HG03103 (cell line): ENCODE measurements around the gene CYYR1.

Source experiments
- ATAC-seq: cut with Tn5 transposase; IDR thresholded peaks from one replicate; pipeline ENCODE4 v1.9.1; 2021; ENCODE audit warnings: low read depth; ENCODE audit not compliant: unreplicated experiment

The CYYR1 gene

GRCh38 chr21:26554365-26554764 lies 18.7 kb downstream of the CYYR1 start:
- no peak for ATAC-seq

- no peak for ATAC-seq
Measured at GRCh38 chr21:26553898-26554297, 19.2 kb downstream of the CYYR1 start.

GRCh38 chr21:26550326-26550725 lies 22.8 kb downstream of the CYYR1 start:
- no peak for ATAC-seq

GRCh38 chr21:26546446-26547097 lies 26.5 kb downstream of the CYYR1 start:
- ATAC-seq, result no peak

GRCh38 chr21:26544201-26544775 lies 28.8 kb downstream of the CYYR1 start:
- no peak for ATAC-seq

GRCh38 chr21:26540651-26541050 lies 32.4 kb downstream of the CYYR1 start:
- ATAC-seq, result no peak

- ATAC-seq, result no peak
Measured at GRCh38 chr21:26539566-26539965, 33.5 kb downstream of the CYYR1 start.

GRCh38 chr21:26534517-26534916 lies 38.6 kb downstream of the CYYR1 start:
- ATAC-seq, result no peak

- no peak for ATAC-seq
Measured at GRCh38 chr21:26532208-26532607, 40.9 kb downstream of the CYYR1 start.

- no peak for ATAC-seq
Measured at GRCh38 chr21:26529526-26529925, 43.6 kb downstream of the CYYR1 start.

- no peak for ATAC-seq
Measured at GRCh38 chr21:26528882-26529281, 44.2 kb downstream of the CYYR1 start.

- ATAC-seq, result no peak
Measured at GRCh38 chr21:26522704-26523103, 50.4 kb downstream of the CYYR1 start.

- no peak for ATAC-seq
Measured at GRCh38 chr21:26519142-26519541, 53.9 kb downstream of the CYYR1 start.

GRCh38 chr21:26515257-26515656 lies 57.8 kb downstream of the CYYR1 start:
- ATAC-seq, result no peak

GRCh38 chr21:26513212-26513611 lies 59.9 kb downstream of the CYYR1 start:
- ATAC-seq, result no peak

GRCh38 chr21:26512664-26513063 lies 60.4 kb downstream of the CYYR1 start:
- no peak for ATAC-seq

- no peak for ATAC-seq
Measured at GRCh38 chr21:26508903-26509302, 64.2 kb downstream of the CYYR1 start.

- no peak for ATAC-seq
Measured at GRCh38 chr21:26506956-26507355, 66.1 kb downstream of the CYYR1 start.

GRCh38 chr21:26505211-26505610 lies 67.9 kb downstream of the CYYR1 start:
- no peak for ATAC-seq

- no peak for ATAC-seq
Measured at GRCh38 chr21:26503414-26503813, 69.7 kb downstream of the CYYR1 start.

GRCh38 chr21:26501495-26502021 lies 71.5 kb downstream of the CYYR1 start:
- ATAC-seq, result no peak

- no peak for ATAC-seq
Measured at GRCh38 chr21:26499495-26499894, 73.6 kb downstream of the CYYR1 start.
